ENCODE data around the gene PTPRD. TPM values are rescaled to one million over a fixed set of nuclear protein-coding genes. Genes with fewer than 3 reads are reported as not detected.

The PTPRD gene
- polyA plus RNA-seq, 1 donor, result 145 TPM

GRCh38 chr9:9603345-9603744, 1009.5 kb downstream of the PTPRD start:
- DNase-seq, result no peak

DNA sequence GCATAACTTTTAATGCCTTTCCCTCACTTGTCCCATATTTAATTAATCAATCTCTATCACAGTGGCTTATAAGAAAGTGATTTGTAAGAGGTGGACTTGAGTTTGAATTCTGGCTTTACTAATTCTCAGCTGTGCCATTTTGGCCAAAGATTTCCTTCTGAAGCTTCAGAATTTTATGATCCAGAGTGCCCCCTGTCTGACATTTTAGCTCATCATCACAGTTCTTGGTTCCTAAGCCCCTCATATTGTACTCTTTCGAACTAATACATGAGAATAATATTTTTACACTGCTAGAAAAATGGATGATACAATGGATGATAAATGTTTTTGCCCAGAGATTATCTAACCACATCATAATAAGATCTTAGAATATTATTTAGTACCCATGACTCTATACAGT, 1014.1 kb downstream of the PTPRD start:
- DNase-seq, result no peak

DNA sequence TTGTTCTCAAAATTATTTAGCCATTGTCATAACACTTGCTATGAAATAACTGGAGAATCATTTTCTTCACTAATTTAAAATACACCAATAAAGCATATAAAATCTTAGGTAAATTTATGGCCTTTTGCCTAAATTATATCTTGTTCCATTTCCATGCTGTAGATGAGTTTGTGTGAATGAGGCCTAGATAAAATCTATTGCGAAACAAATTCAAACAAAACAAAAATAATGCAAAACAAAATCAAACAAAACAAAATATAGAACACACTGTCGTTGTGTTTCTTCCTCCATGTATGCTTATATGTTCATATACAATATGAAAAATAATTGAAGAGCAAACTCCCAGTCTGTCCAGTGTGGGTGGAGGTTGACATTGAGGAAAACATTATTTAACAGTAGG, 1020.7 kb downstream of the PTPRD start:
- no peak for DNase-seq

- DNase-seq, result no peak
These were observed 1026.9 kb downstream of the PTPRD start for GRCh38 chr9:9585920-9586319.

GRCh38 chr9:9574080-9574479, 1038.7 kb downstream of the PTPRD start:
- no peak for DNase-seq

GRCh38 chr9:9565700-9566099, 1047.1 kb downstream of the PTPRD start:
- DNase-seq, result no peak

DNA sequence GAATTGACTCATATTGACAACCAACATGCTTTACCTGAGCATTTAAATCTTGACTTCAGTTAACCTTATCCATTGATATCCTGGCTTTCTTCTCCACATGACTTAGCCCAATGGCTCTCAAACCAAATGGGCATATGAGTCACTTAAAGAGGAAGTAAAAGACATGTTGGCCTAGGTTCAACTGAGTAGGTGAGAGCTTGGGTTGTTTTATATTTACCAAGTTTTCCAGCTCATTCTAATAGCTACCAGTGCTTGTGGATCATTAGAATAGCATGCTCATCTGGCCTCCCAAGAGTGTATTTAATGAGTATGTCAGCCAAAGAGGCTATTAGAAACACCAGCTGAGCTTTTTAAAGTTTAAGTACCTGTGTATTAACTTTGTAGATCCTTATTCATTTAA, 1049.0 kb downstream of the PTPRD start:
- no peak for DNase-seq

DNA sequence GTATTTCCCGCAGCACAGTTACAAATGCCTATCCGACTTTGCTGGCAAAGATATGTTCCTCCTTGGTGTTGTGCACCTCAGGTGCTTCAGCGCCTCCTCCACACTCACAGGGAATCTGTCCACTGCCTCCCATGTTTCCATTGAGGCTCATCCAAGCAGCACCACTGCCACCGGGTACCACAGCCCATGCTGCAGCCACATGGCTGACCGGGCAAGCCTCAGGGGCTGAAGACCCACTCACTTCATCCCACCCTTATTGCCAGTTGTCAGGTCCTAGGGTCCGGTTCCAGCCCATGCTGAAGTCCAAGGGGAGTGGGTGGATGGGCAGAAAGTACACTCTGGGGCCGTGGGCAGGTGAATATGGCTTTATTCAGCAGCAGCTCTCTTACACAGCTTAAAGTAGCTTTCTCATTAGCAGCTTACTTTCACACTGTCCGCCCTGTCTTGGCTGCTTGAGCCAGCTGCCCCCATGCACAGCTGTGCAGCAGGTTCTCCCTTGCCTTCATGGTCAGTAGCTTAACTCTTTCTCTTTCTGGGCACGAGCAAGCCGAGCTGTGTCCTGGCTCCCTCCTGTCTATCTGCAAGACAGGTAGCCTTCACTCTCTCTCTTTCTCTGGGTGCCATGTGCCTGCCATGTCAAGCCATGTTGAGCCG, 1052.3 kb downstream of the PTPRD start:
- DNase-seq, result no peak

DNA sequence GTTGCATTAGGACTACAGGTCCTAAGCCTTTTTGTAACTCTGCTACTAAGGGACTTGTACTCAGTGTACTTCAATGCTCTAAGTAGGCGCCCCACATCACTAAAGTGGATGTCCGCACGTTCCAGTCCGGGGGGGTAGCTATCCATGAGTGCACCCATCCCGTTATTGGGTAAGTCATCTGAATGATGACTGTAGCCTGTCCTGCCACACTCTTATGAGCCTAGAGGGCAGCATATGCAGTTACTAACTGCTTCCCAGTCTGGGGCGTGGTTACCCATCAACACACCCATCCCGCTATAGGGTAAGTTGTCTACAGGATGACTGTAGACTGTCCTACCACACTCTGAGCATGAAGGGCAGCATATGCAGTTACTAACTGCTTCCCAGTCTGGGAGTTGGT, 1053.9 kb downstream of the PTPRD start:
- DNase-seq, result no peak

GRCh38 chr9:9557804-9558334, 1054.9 kb downstream of the PTPRD start:
- DNase-seq, result no peak

GRCh38 chr9:9556865-9557803, 1055.7 kb downstream of the PTPRD start:
- no peak for DNase-seq

- no peak for DNase-seq
These were observed 1060.1 kb downstream of the PTPRD start for GRCh38 chr9:9552665-9553064.

DNA sequence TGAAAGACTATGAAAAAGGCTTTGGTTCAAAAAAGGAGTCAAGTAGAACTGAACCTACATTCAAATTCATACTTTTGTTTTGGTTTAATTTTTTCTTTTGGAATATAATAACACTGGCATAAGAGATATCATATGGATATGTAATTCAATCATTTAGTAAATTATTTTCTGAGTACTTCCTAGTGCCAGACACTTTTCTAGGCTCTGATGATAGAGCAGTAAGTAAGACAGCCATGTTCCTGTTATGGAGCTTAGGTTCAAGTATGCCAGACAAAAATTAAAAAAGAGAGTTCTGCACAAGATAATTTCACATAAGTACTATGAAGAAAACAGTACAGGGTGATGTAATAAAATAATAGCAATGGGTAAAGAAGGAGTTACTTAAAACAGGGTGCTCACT, 1074.0 kb downstream of the PTPRD start:
- no peak for DNase-seq

- DNase-seq, result no peak
These were observed 1074.4 kb downstream of the PTPRD start for GRCh38 chr9:9538356-9538755.

- DNase-seq, result no peak
These were observed 1076.3 kb downstream of the PTPRD start for GRCh38 chr9:9536523-9536922.

DNA sequence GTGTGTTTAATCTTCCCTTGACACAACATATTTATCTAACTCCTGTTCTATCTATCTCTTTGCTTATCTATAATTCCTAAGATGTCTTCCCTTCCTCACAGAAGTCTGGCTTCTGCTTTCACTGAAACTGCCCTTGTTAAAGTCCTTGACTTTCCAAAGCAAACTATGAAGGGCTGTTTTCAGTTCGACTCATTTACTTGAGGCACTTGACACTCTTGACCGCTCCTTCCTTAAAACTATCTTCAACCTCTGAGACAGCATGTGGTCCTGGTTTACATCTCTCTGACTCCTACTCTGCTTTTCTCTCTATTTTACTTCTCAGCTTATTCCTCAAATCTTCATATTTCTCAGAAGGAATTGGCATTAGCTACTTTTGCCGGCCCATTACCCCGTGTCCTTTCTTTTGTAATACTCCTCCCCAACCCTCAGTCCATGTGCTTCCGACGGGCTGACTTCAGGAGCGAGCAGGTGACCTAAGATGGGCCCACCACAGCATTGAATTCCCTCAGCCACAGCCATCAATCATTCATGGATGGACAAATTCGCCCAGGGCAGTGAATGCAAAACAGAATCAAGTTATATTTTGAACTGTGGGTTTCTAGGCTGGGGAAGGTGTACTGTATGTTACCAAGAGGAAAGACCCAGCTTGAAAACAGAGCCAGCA, 1089.2 kb downstream of the PTPRD start:
- DNase-seq, result peak; percentile 40

- DNase-seq, result no peak
These were observed 1090.4 kb downstream of the PTPRD start for GRCh38 chr9:9522406-9522805.

DNA sequence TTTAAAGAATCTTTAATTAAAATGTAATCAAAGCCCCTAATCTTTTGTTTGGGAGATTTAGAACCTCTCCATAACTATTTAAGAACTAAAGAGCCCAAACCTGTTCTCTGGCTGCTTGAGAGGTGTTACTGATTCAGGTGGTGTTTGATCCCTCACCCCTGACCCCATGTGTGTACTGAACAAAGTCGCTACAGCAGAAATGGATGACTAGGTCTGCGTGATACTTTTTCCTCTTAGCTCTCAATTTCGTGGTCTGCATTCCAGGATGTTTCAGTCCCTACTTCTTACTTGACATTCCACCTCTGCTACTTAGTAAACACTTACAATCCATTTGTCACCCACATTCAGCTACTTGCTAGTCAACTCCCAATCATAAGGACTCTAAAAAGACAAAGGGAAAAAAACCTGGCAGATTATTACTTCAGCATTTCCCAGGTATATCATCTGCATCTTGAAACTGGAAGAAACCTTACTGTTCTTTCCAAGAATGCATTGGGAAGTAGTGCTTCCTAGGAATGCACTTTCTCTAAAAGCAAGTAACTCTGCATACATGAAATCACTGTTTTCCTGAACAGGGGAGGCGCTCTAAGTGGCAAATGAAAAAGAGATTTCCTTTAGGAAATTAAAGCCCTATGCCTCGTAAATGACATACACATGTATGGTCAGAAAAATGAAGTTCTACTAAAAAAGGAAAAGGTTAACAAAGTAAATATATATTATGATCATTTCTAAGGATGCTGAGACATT, 1091.6 kb downstream of the PTPRD start:
- no peak for DNase-seq

DNA sequence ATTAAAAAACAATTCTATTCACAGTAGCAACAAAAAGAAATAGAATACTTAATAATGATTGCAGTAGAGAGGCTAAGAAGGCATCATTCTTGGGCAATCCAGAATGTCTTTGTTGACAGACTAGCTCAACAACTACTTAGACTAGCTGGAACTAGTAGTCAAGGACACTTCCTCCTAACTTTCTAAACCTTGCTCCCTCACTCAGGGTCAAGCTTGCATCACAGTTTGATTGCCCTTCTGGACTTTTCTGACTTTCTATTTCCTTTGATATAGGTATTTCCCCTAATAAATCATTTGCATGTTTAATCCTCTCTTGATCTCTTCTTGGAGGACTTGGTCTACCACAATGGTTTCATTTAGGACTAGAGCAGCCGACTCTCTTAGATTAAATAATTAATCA, 1107.9 kb downstream of the PTPRD start:
- DNase-seq, result no peak

- no peak for DNase-seq
These were observed 1113.3 kb downstream of the PTPRD start for GRCh38 chr9:9499546-9499945.

DNA sequence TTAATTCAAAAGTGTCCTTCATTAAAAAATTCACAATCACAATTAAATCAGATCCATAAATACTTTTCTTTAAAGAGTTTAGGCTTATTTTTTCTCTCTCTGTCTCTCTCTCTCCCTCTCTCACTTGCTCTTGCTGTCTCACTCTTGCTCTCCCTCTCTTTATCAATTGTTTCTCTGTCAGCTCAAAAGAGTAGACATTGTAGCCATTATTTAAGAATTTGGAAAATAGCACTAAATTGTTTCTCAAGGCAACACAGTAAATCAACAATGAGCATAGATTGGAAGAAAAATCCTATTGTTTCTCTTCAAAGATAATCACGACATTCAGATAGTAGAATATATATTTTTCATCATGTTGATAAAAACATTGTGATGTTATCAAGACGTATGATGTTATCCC, 1114.0 kb downstream of the PTPRD start:
- DNase-seq, result no peak

GRCh38 chr9:9498128-9498527, 1114.7 kb downstream of the PTPRD start:
- DNase-seq, result no peak

Data from left kidney (tissue), 2 donors.